PC-9 (cell line): ENCODE measurements around the gene SGK1.
"Not testable (repeated sequence)": the region's sequence is repeated elsewhere in the genome, so short reads cannot be mapped to it uniquely, and the experiment has no call there.

Experiments used
- EZH2 ChIP-seq: fragments of 200-600 bp; sonication (generic); IDR thresholded peaks from 2 replicates; pipeline ENCODE4 v1.8.0; 2017; ENCODE audit warnings: antibody characterized with exemption, low read depth
- TF ChIP-seq, protein P1 (sequence below): fragments of 200-600 bp; sonication (generic); conservative IDR thresholded peaks from 2 replicates; pipeline ENCODE4 v1.6.1; 2017; ENCODE audit warnings: mixed run types, antibody characterized with exemption, mild to moderate bottlenecking, moderate library complexity

DNA sequence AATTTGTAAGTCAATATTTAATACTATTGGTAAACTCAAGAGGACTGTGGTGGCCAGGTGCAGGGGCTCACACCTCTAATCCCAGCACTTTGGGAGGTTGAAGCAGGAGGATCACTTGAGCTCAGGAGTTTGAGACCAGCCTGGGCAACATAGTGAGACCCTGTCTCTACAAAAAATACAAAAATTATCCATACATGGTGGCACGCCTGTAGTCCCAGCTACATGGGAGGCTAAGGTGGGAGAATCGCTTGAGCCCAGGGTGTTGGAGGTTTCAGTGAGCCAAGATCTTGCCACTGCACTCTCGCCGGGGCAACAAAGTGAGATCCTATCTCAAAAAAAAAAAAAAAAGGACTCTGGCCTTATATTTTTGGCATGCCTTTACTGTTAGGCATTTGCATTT, 137.4 kb downstream of the SGK1 start:
- TF ChIP-seq, protein P1, sequence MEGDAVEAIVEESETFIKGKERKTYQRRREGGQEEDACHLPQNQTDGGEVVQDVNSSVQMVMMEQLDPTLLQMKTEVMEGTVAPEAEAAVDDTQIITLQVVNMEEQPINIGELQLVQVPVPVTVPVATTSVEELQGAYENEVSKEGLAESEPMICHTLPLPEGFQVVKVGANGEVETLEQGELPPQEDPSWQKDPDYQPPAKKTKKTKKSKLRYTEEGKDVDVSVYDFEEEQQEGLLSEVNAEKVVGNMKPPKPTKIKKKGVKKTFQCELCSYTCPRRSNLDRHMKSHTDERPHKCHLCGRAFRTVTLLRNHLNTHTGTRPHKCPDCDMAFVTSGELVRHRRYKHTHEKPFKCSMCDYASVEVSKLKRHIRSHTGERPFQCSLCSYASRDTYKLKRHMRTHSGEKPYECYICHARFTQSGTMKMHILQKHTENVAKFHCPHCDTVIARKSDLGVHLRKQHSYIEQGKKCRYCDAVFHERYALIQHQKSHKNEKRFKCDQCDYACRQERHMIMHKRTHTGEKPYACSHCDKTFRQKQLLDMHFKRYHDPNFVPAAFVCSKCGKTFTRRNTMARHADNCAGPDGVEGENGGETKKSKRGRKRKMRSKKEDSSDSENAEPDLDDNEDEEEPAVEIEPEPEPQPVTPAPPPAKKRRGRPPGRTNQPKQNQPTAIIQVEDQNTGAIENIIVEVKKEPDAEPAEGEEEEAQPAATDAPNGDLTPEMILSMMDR: not testable (repeated sequence)
- TF ChIP-seq EZH2: not testable (repeated sequence)
